GM19324 (cell line): ENCODE results near the gene RUNX1.

Experiments used
- ATAC-seq: cut with Tn5 transposase; IDR thresholded peaks from one replicate; pipeline ENCODE4 v1.9.1; 2021; ENCODE audit warnings: mild to moderate bottlenecking, moderate library complexity; ENCODE audit not compliant: unreplicated experiment, low FRiP score

RUNX1 gene

GRCh38 chr21:34909492-34910292 is 139.4 kb downstream of the RUNX1 start:
- ATAC-seq = no peak

GRCh38 chr21:34908419-34909055 is 140.6 kb downstream of the RUNX1 start:
- no peak for ATAC-seq

- no peak for ATAC-seq
Observed at GRCh38 chr21:34907461-34908418, 141.4 kb downstream of the RUNX1 start.

GRCh38 chr21:34906401-34906800 is 142.7 kb downstream of the RUNX1 start:
- ATAC-seq = no peak

GRCh38 chr21:34905218-34905537 is 143.9 kb downstream of the RUNX1 start:
- no peak for ATAC-seq

- ATAC-seq = no peak
Observed at GRCh38 chr21:34904526-34905217, 144.4 kb downstream of the RUNX1 start.

GRCh38 chr21:34900376-34900775 is 148.7 kb downstream of the RUNX1 start:
- no peak for ATAC-seq

- no peak for ATAC-seq
Observed at GRCh38 chr21:34899760-34900159, 149.3 kb downstream of the RUNX1 start.

GRCh38 chr21:34899302-34899701 is 149.8 kb downstream of the RUNX1 start:
- no peak for ATAC-seq

GRCh38 chr21:34897828-34898227 is 151.3 kb downstream of the RUNX1 start:
- no peak for ATAC-seq

- no peak for ATAC-seq
Observed at GRCh38 chr21:34894401-34894800, 154.7 kb downstream of the RUNX1 start.

- ATAC-seq = no peak
Observed at GRCh38 chr21:34892209-34892608, 156.9 kb downstream of the RUNX1 start.

GRCh38 chr21:34891613-34891943 is 157.5 kb downstream of the RUNX1 start:
- no peak for ATAC-seq

- ATAC-seq = no peak
Observed at GRCh38 chr21:34890724-34891612, 158.1 kb downstream of the RUNX1 start.

- no peak for ATAC-seq
Observed at GRCh38 chr21:34890470-34890723, 158.7 kb downstream of the RUNX1 start.

- peak; percentile 39 for ATAC-seq
Observed at GRCh38 chr21:34889676-34890469, 159.2 kb downstream of the RUNX1 start.

- ATAC-seq = peak; percentile 33
Observed at GRCh38 chr21:34889320-34889675, 159.8 kb downstream of the RUNX1 start.

GRCh38 chr21:34888569-34889319 is 160.4 kb downstream of the RUNX1 start:
- ATAC-seq = peak; percentile 73
